ENCODE measurements around the gene KRTAP10-3.

DNA sequence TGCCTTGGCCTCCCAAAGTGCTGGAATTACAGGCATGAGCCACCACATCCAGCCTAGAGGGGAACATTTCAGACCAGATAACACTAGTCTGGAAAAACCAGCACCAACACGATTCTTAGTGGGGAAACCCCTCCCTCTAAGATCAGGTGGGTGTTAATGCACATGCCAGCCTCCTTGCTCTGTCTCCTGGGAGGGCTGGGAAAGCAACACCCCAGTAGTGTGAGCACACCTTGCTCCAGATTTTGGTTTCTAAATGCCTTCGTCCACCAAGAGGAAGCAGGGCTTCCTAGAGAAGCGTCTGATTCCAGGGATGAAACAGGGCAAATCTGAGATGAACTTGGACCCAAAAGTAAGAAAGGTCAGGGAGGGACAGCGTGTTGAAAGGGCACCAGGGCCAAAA lies 12.7 kb upstream of the KRTAP10-3 start:
- TF ChIP-seq, protein P1, sequence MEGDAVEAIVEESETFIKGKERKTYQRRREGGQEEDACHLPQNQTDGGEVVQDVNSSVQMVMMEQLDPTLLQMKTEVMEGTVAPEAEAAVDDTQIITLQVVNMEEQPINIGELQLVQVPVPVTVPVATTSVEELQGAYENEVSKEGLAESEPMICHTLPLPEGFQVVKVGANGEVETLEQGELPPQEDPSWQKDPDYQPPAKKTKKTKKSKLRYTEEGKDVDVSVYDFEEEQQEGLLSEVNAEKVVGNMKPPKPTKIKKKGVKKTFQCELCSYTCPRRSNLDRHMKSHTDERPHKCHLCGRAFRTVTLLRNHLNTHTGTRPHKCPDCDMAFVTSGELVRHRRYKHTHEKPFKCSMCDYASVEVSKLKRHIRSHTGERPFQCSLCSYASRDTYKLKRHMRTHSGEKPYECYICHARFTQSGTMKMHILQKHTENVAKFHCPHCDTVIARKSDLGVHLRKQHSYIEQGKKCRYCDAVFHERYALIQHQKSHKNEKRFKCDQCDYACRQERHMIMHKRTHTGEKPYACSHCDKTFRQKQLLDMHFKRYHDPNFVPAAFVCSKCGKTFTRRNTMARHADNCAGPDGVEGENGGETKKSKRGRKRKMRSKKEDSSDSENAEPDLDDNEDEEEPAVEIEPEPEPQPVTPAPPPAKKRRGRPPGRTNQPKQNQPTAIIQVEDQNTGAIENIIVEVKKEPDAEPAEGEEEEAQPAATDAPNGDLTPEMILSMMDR (IDR thresholded peaks at IDR 0.05; ENCODE audit: low read depth, low read length): no peak
- TF ChIP-seq EZH2phosphoT487 (IDR thresholded peaks at IDR 0.05; ENCODE audit: low read depth): no peak
